HEK293T (cell line): ENCODE results near the gene RSL1D1.

Experiments
- ARNT ChIP-seq: fragments of 450-650 bp; IDR thresholded peaks from 2 replicates; pipeline ENCODE4 v1.6.1; 2017; ENCODE audit warnings: mild to moderate bottlenecking
- BHLHE40 ChIP-seq: fragments of 450-650 bp; IDR thresholded peaks from 2 replicates; pipeline ENCODE4 v1.6.1; 2016; ENCODE audit warnings: mild to moderate bottlenecking, moderate library complexity, borderline replicate concordance
- ELF4 ChIP-seq: fragments of 450-650 bp; IDR thresholded peaks from 2 replicates; pipeline ENCODE4 v1.6.1; 2017; ENCODE audit warnings: antibody characterized with exemption
- FOXA1 ChIP-seq: fragments of 450-650 bp; IDR thresholded peaks from 2 replicates; pipeline ENCODE4 v1.6.1; 2016; ENCODE audit warnings: mild to moderate bottlenecking
- FOXK2 ChIP-seq: fragments of 450-650 bp; IDR thresholded peaks from 2 replicates; pipeline ENCODE4 v1.6.1; 2016; ENCODE audit warnings: mild to moderate bottlenecking
- FOXM1 ChIP-seq: fragments of 450-650 bp; IDR thresholded peaks from 2 replicates; pipeline ENCODE4 v1.6.1; 2017; ENCODE audit warnings: mild to moderate bottlenecking, borderline replicate concordance
- HDGF ChIP-seq: fragments of 450-650 bp; IDR thresholded peaks from 2 replicates; pipeline ENCODE4 v1.6.1; 2017; ENCODE audit warnings: antibody characterized with exemption, borderline replicate concordance
- LEF1 ChIP-seq: fragments of 450-650 bp; IDR thresholded peaks from 2 replicates; pipeline ENCODE4 v1.6.1; 2017; ENCODE audit warnings: mild to moderate bottlenecking, borderline replicate concordance
- NFRKB ChIP-seq: fragments of 450-650 bp; IDR thresholded peaks from 2 replicates; pipeline ENCODE4 v1.6.1; 2016; ENCODE audit warnings: mild to moderate bottlenecking, moderate library complexity
- SP1 ChIP-seq: fragments of 450-650 bp; IDR thresholded peaks from 2 replicates; pipeline ENCODE4 v1.6.1; 2017
- TARDBP ChIP-seq: fragments of 450-650 bp; IDR thresholded peaks from 2 replicates; pipeline ENCODE4 v1.6.1; 2016

- TF ChIP-seq NFRKB: no peak
- no peak for TF ChIP-seq HDGF
- no peak for TF ChIP-seq FOXM1
- no peak for TF ChIP-seq TARDBP
- no peak for TF ChIP-seq BHLHE40
- TF ChIP-seq ARNT: no peak
- TF ChIP-seq LEF1: no peak
- TF ChIP-seq ELF4: no peak
- no peak for TF ChIP-seq SP1
- no peak for TF ChIP-seq FOXK2
- no peak for TF ChIP-seq FOXA1
Observed at GRCh38 chr16:11896486-11897176, 45.3 kb upstream of the RSL1D1 start.
